ENCODE data around the gene JCAD.
A peak's percentile ranks its signal among the peaks of the same experiment; 100 is the strongest.

JCAD gene

GRCh38 chr10:30056767-30057355 is 2.5 kb downstream of the JCAD start:
- Histone ChIP-seq H3K14ac (ENCODE audit: low read length in 2 of 2) (no peak overlapping the region), H2BK12ac (ENCODE audit: low read length in 2 of 2) (no peak overlapping the region), H3K27me3 (ENCODE audit: control insufficient read depth in 1 of 2, insufficient read depth in 1 of 2, low read length in 2 of 2) (no peaks in the 10 kb centered on the region), H4K8ac (ENCODE audit: low read length) (no peak overlapping the region), H4K91ac (ENCODE audit: low read length) (no peak overlapping the region), H3K23ac (ENCODE audit: low read length in 2 of 2) (no peak overlapping the region), H3K9me3 (ENCODE audit: control insufficient read depth, low read length) (no peaks in the 10 kb centered on the region), H3K4me1 (ENCODE audit: control insufficient read depth, insufficient read depth, low read depth, low read length) (peaks cover 13% of the 10 kb centered on the region), H3K27ac (ENCODE audit: low read length, poor library complexity, severe bottlenecking) (peak overlapping the region; percentile 72), H3K36me3 (ENCODE audit: control insufficient read depth in 1 of 2, insufficient read depth in 2 of 2, low read depth in 1 of 2, low read length in 2 of 2) (peaks cover 0 to 8% of the 10 kb centered on the region in 2 experiments), H3K79me1 (replicated peaks; ENCODE audit: low read length, poor library complexity, severe bottlenecking) (no peaks in the 10 kb centered on the region), H3K18ac (ENCODE audit: low read depth in 1 of 2, low read length in 2 of 2) (no peak overlapping the region), H2BK5ac (ENCODE audit: low read depth, low read length, poor library complexity, severe bottlenecking) (no peak overlapping the region), H3K4me2 (ENCODE audit: low read length, poor library complexity, severe bottlenecking) (peak overlapping the region; percentile 64), H3K4ac (ENCODE audit: low read depth in 1 of 2, low read length in 2 of 2) (no peak overlapping the region), H3K9ac (ENCODE audit: low read length) (peak overlapping the region; percentile 80), H2AFZ (ENCODE audit: low read depth, low read length) (no peak overlapping the region), H3K4me3 (ENCODE audit: insufficient read depth in 1 of 2, low read depth in 1 of 2, low read length in 2 of 2) (peak overlapping the region in 1 of 2 experiments; percentile 80), H2AK5ac (ENCODE audit: low read length, severe bottlenecking) (no peak overlapping the region), H2BK15ac (ENCODE audit: low read depth, poor library complexity, severe bottlenecking) (no peak overlapping the region), H2BK120ac (ENCODE audit: low read depth, low read length) (peak overlapping the region; percentile 24)
- 14% methylated on average over 4 of the region's 4 CpGs for WGBS
- DNase-seq, result peak; percentile 51

GRCh38 chr10:30056281-30056680 is 3.1 kb downstream of the JCAD start:
- Histone ChIP-seq H2BK120ac (ENCODE audit: low read depth, low read length) (no peak overlapping the region), H4K91ac (ENCODE audit: low read length) (no peak overlapping the region), H3K4me2 (ENCODE audit: low read length, poor library complexity, severe bottlenecking) (no peak overlapping the region)

DNA sequence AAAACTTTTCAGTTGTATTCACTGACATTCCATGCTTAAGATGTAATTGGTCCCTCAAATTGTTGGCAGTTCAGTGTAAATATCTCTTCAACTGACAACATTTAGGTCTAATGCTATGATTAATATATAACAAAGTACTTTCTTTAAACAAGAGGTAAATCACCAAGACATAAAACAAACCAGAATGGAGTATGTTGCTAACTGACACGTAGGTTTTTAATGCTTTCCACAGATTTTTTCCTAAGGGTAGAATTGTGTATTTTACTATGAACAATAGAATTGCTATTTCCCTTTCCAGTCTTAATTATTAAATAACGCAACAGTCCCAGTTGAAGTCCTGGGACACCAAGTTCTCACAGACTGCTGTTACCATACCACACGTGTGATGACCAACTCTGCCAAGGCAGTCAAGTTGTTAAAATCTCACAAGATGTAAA is 4.1 kb downstream of the JCAD start:
- Histone ChIP-seq H3K9me3 (ENCODE audit: control insufficient read depth, low read length) (no peaks in the 10 kb centered on the region), H2BK5ac (ENCODE audit: low read depth, low read length, poor library complexity, severe bottlenecking) (no peak overlapping the region), H2BK15ac (ENCODE audit: low read depth, poor library complexity, severe bottlenecking) (no peak overlapping the region), H4K8ac (ENCODE audit: low read length) (no peak overlapping the region), H3K23ac (ENCODE audit: low read length in 2 of 2) (no peak overlapping the region), H3K79me1 (replicated peaks; ENCODE audit: low read length, poor library complexity, severe bottlenecking) (no peaks in the 10 kb centered on the region), H3K36me3 (ENCODE audit: control insufficient read depth in 1 of 2, insufficient read depth in 2 of 2, low read depth in 1 of 2, low read length in 2 of 2) (peaks cover 0 to 9% of the 10 kb centered on the region in 2 experiments), H3K18ac (ENCODE audit: low read depth in 1 of 2, low read length in 2 of 2) (no peak overlapping the region), H3K4ac (ENCODE audit: low read depth in 1 of 2, low read length in 2 of 2) (no peak overlapping the region), H3K4me1 (ENCODE audit: control insufficient read depth, insufficient read depth, low read depth, low read length) (peaks cover 14% of the 10 kb centered on the region), H2AFZ (ENCODE audit: low read depth, low read length) (no peak overlapping the region), H3K27me3 (ENCODE audit: control insufficient read depth in 1 of 2, insufficient read depth in 1 of 2, low read length in 2 of 2) (no peaks in the 10 kb centered on the region), H3K4me3 (ENCODE audit: insufficient read depth in 1 of 2, low read depth in 1 of 2, low read length in 2 of 2) (no peak overlapping the region), H2BK120ac (ENCODE audit: low read depth, low read length) (no peak overlapping the region), H3K27ac (ENCODE audit: low read length, poor library complexity, severe bottlenecking) (peak overlapping the region; percentile 53), H4K91ac (ENCODE audit: low read length) (no peak overlapping the region), H3K14ac (ENCODE audit: low read length in 2 of 2) (no peak overlapping the region), H2AK5ac (ENCODE audit: low read length, severe bottlenecking) (no peak overlapping the region), H3K4me2 (ENCODE audit: low read length, poor library complexity, severe bottlenecking) (no peak overlapping the region), H2BK12ac (ENCODE audit: low read length in 2 of 2) (no peak overlapping the region), H3K9ac (ENCODE audit: low read length) (peak overlapping the region; percentile 80)
- WGBS, result 17% methylated on average over 1 of the region's 3 CpGs
- DNase-seq, result peak; percentile 70

More at GRCh38 chr10:30056281-30056680, 3.1 kb downstream of the JCAD start:
- H3K14ac ChIP-seq (ENCODE audit: low read length in 2 of 2), result no peak overlapping the region
- H2AFZ ChIP-seq (ENCODE audit: low read depth, low read length), result no peak overlapping the region
- H2BK5ac ChIP-seq (ENCODE audit: low read depth, low read length, poor library complexity, severe bottlenecking), result no peak overlapping the region
- H2AK5ac ChIP-seq (ENCODE audit: low read length, severe bottlenecking), result no peak overlapping the region
- H3K4me3 ChIP-seq (ENCODE audit: insufficient read depth in 1 of 2, low read depth in 1 of 2, low read length in 2 of 2), result peak overlapping the region in 1 of 2 experiments; percentile 80
- H3K9ac ChIP-seq (ENCODE audit: low read length), result peak overlapping the region; percentile 80
- no peaks in the 10 kb centered on the region for H3K9me3 ChIP-seq (ENCODE audit: control insufficient read depth, low read length)
- H3K27me3 ChIP-seq (ENCODE audit: control insufficient read depth in 1 of 2, insufficient read depth in 1 of 2, low read length in 2 of 2), result no peaks in the 10 kb centered on the region
- H2BK15ac ChIP-seq (ENCODE audit: low read depth, poor library complexity, severe bottlenecking), result no peak overlapping the region
- peaks cover 13% of the 10 kb centered on the region for H3K4me1 ChIP-seq (ENCODE audit: control insufficient read depth, insufficient read depth, low read depth, low read length)
- H3K79me1 ChIP-seq (replicated peaks; ENCODE audit: low read length, poor library complexity, severe bottlenecking), result no peaks in the 10 kb centered on the region
- no peak overlapping the region for H4K8ac ChIP-seq (ENCODE audit: low read length)
- H2BK12ac ChIP-seq (ENCODE audit: low read length in 2 of 2), result no peak overlapping the region
- no peak overlapping the region for H3K18ac ChIP-seq (ENCODE audit: low read depth in 1 of 2, low read length in 2 of 2)
- H3K27ac ChIP-seq (ENCODE audit: low read length, poor library complexity, severe bottlenecking), result no peak overlapping the region
- DNase-seq, result peak; percentile 67
- no peak overlapping the region for H3K4ac ChIP-seq (ENCODE audit: low read depth in 1 of 2, low read length in 2 of 2)
- no CpG with 5 or more reads among the region's 1 CpG for WGBS
- H3K36me3 ChIP-seq (ENCODE audit: control insufficient read depth in 1 of 2, insufficient read depth in 2 of 2, low read depth in 1 of 2, low read length in 2 of 2), result peaks cover 0 to 9% of the 10 kb centered on the region in 2 experiments
- no peak overlapping the region for H3K23ac ChIP-seq (ENCODE audit: low read length in 2 of 2)

- H3K4me1 ChIP-seq (ENCODE audit: control insufficient read depth, insufficient read depth, low read depth, low read length), result peaks cover 11% of the 10 kb centered on the region
- H2AK5ac ChIP-seq (ENCODE audit: low read length, severe bottlenecking), result no peak overlapping the region
- no peak overlapping the region for H4K91ac ChIP-seq (ENCODE audit: low read length)
- H3K27ac ChIP-seq (ENCODE audit: low read length, poor library complexity, severe bottlenecking), result peak overlapping the region; percentile 46
- no peaks in the 10 kb centered on the region for H3K9me3 ChIP-seq (ENCODE audit: control insufficient read depth, low read length)
- peaks cover 12 to 18% of the 10 kb centered on the region in 2 experiments for H3K36me3 ChIP-seq (ENCODE audit: control insufficient read depth in 1 of 2, insufficient read depth in 2 of 2, low read depth in 1 of 2, low read length in 2 of 2)
- no peak overlapping the region for H3K4ac ChIP-seq (ENCODE audit: low read depth in 1 of 2, low read length in 2 of 2)
- H3K18ac ChIP-seq (ENCODE audit: low read depth in 1 of 2, low read length in 2 of 2), result peak overlapping the region in 1 of 2 experiments; percentile 28
- 86% methylated on average over 6 of the region's 6 CpGs for WGBS
- no peak overlapping the region for H3K23ac ChIP-seq (ENCODE audit: low read length in 2 of 2)
- no peak overlapping the region for H2BK12ac ChIP-seq (ENCODE audit: low read length in 2 of 2)
- no peak overlapping the region for H3K14ac ChIP-seq (ENCODE audit: low read length in 2 of 2)
- no peak overlapping the region for H2AFZ ChIP-seq (ENCODE audit: low read depth, low read length)
- H4K8ac ChIP-seq (ENCODE audit: low read length), result no peak overlapping the region
- no peak overlapping the region for H3K9ac ChIP-seq (ENCODE audit: low read length)
- H2BK15ac ChIP-seq (ENCODE audit: low read depth, poor library complexity, severe bottlenecking), result no peak overlapping the region
- no peak overlapping the region for H2BK5ac ChIP-seq (ENCODE audit: low read depth, low read length, poor library complexity, severe bottlenecking)
- H3K4me3 ChIP-seq (ENCODE audit: insufficient read depth in 1 of 2, low read depth in 1 of 2, low read length in 2 of 2), result no peak overlapping the region
- no peaks in the 10 kb centered on the region for H3K27me3 ChIP-seq (ENCODE audit: control insufficient read depth in 1 of 2, insufficient read depth in 1 of 2, low read length in 2 of 2)
- no peak overlapping the region for H2BK120ac ChIP-seq (ENCODE audit: low read depth, low read length)
- peak; percentile 22 for DNase-seq
- no peak overlapping the region for H3K4me2 ChIP-seq (ENCODE audit: low read length, poor library complexity, severe bottlenecking)
- H3K79me1 ChIP-seq (replicated peaks; ENCODE audit: low read length, poor library complexity, severe bottlenecking), result peaks cover 15% of the 10 kb centered on the region
These were observed 7.3 kb downstream of the JCAD start for GRCh38 chr10:30052062-30052461.
